Measurements from ENCODE around the gene ARL6IP4. TPM values are rescaled to one million over a fixed set of nuclear protein-coding genes. Genes with fewer than 3 reads are reported as not detected.
"Not testable (repeated sequence)": the region's sequence is repeated elsewhere in the genome, so short reads cannot be mapped to it uniquely, and the experiment has no call there.

ARL6IP4 gene
- total and polyA plus RNA-seq, 10 of the 15 experiments (the other 5 are each of a cell fraction or from before 2014, with no cell fraction given), result 2.5 to 320 (median 188) TPM

DNA sequence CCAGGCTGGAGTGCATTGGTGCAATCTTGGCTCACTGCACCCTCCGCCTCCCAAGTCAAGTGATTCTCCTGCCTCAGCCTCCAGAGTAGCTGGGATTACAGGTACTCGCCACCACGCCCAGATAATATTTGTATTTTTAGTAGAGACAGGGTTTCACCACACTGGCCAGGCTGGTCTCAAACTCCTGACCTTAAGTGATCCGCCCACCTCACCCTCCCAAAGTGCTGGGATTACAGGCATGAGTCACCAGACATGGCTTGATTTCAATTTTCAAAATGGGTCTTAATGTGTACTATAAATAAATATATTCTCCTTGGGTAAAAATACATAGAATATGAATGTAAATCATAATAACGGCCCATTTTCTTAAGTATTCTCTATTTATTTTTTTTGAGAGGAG, 39.1 kb upstream of the ARL6IP4 start:
- DNase-seq (ENCODE audit: low read depth, low spot score); H3K9ac ChIP-seq (ENCODE audit: control insufficient read depth, insufficient read depth, low read length); H3K27ac ChIP-seq (ENCODE audit: control insufficient read depth, insufficient read depth); FAIRE-seq; CTCF ChIA-PET; H3K79me2 ChIP-seq (ENCODE audit: control insufficient read depth, insufficient read depth, low read length); H2AFZ ChIP-seq (ENCODE audit: control insufficient read depth, low read depth, low read length); H3K9me3 ChIP-seq (replicated peaks; ENCODE audit: control insufficient read depth, insufficient read depth, low read length); H3K27me3 ChIP-seq (replicated peaks in 1 of 2; ENCODE audit: control insufficient read depth in 2 of 2, insufficient read depth in 2 of 2, low read length in 1 of 2); H3K36me3 ChIP-seq (ENCODE audit: control insufficient read depth in 2 of 2, insufficient read depth in 2 of 2, low read length in 1 of 2); intact Hi-C loops (cut with micrococcal nuclease; ENCODE audit: unreplicated experiment); in situ Hi-C loops (cut with MboI); H4K20me1 ChIP-seq (ENCODE audit: control insufficient read depth, insufficient read depth); H3K4me2 ChIP-seq (ENCODE audit: control insufficient read depth, insufficient read depth); RAD21 ChIA-PET (ENCODE audit: unreplicated experiment); ATAC-seq; H3K4me3 ChIP-seq; POLR2A ChIA-PET; BruUV-seq (replicated peaks): not testable (repeated sequence)
- SMC1A ChIA-PET (ENCODE audit: uncharacterized antibody, unreplicated experiment), result interaction anchor here (0.6 kb wide), 2 partner anchors 14 to 20 kb away, joined by 3 read pairs; no protein-coding TSS in a partner anchor
- peaks cover 23% of the 10 kb centered on the region for H3K4me1 ChIP-seq (ENCODE audit: control insufficient read depth, insufficient read depth, low read length)
- 71% methylated on average over 5 of the region's 5 CpGs for WGBS (ENCODE audit: insufficient coverage, insufficient replicate concordance, low lambda C conversion rate, missing lambda C conversion rate)

DNA sequence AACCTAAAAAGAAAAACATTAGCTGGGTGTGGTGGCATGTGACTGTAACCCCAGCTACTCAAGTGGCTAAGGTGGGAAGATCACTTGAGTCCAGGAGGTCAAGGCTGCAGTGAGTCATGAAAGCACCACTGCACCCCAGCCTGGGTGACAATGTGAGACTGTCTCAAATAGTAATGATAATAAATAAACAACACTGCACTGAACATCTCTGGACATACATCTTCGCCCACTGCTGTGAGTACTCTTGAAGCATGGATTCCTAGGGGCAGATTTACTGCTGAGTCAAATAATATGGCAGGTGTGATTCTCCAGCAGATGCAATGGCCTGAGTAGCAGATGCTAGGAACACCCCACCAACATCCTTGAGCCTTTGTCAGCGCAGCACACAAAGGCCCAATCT, 37.8 kb upstream of the ARL6IP4 start:
- H3K4me1 ChIP-seq (ENCODE audit: control insufficient read depth, insufficient read depth, low read length), result peaks cover 29% of the 10 kb centered on the region
- no peaks in the 10 kb centered on the region for H3K9me3 ChIP-seq (replicated peaks; ENCODE audit: control insufficient read depth, insufficient read depth, low read length)
- no peaks in the 10 kb centered on the region for H3K27me3 ChIP-seq (replicated peaks in 1 of 2; ENCODE audit: control insufficient read depth in 2 of 2, insufficient read depth in 2 of 2, low read length in 1 of 2)
- ChIA-PET RAD21 (ENCODE audit: unreplicated experiment) (interaction anchor here (0.8 kb wide), 1 partner anchor 41 kb away, joined by 3 read pairs; no protein-coding TSS in a partner anchor), SMC1A (ENCODE audit: uncharacterized antibody, unreplicated experiment) (interaction anchor here (1.5 kb wide), 1 partner anchor 44 kb away, joined by 4 read pairs; no protein-coding TSS in a partner anchor), CTCF (interaction anchor here (0.6 to 1.7 kb wide), 2 partner anchors 14 to 49 kb away, joined by 3 to 4 read pairs; no protein-coding TSS in a partner anchor), POLR2A (interaction anchor here (0.6 to 1.2 kb wide), 3 partner anchors 51 to 68 kb away, joined by 3 to 5 read pairs (median 3); no protein-coding TSS in a partner anchor)
- no peak overlapping the region for H2AFZ ChIP-seq (ENCODE audit: control insufficient read depth, low read depth, low read length)
- TF ChIP-seq BHLHE40 (IDR thresholded peaks at IDR 0.05; ENCODE audit: borderline replicate concordance in 1 of 2, low read depth in 2 of 2, low read length in 1 of 2) (peak in 1 of 2 experiments; percentile 47; a peak in 1 of 4 replicates), CBX5 (IDR thresholded peaks at IDR 0.05; ENCODE audit: low read depth) (no peak), NR2F1 (conservative IDR thresholded peaks at IDR 0.05) (0 out of 2 replicates have a peak, but pooled peaks have one; percentile 25)
- H3K9ac ChIP-seq (ENCODE audit: control insufficient read depth, insufficient read depth, low read length), result no peak overlapping the region
- H3K27ac ChIP-seq (ENCODE audit: control insufficient read depth, insufficient read depth), result no peak overlapping the region
- DNase-seq (ENCODE audit: low read depth, low spot score), result no peak
- no peaks in the 10 kb centered on the region for H3K36me3 ChIP-seq (ENCODE audit: control insufficient read depth in 2 of 2, insufficient read depth in 2 of 2, low read length in 1 of 2)
- no peak overlapping the region for H3K4me3 ChIP-seq
- in situ Hi-C loops (cut with MboI) (no loop called here), intact Hi-C loops (cut with micrococcal nuclease; ENCODE audit: unreplicated experiment) (no loop called here)
- no peak overlapping the region for H3K4me2 ChIP-seq (ENCODE audit: control insufficient read depth, insufficient read depth)
- no TSS peak for BruUV-seq (replicated peaks)
- FAIRE-seq, result no peak
- 71% methylated on average over 2 of the region's 2 CpGs for WGBS (ENCODE audit: insufficient coverage, insufficient replicate concordance, low lambda C conversion rate, missing lambda C conversion rate)
- no peak; the same call in 2 of the 3 replicates for ATAC-seq
- H3K79me2 ChIP-seq (ENCODE audit: control insufficient read depth, insufficient read depth, low read length), result no peaks in the 10 kb centered on the region
- no peaks in the 10 kb centered on the region for H4K20me1 ChIP-seq (ENCODE audit: control insufficient read depth, insufficient read depth)

All from GM12878 (cell line).